IPS DF 6.9 (cell line): ENCODE measurements around the gene DSTYK.

Experiments
- DNase-seq: peaks from one replicate; pipeline ENCODE4 v3.0.0-alpha.2; 2013; ENCODE audit warnings: low read depth, low spot score
- H3K27ac ChIP-seq: one replicate; pipeline ENCODE4 v1.5.1; 2013; ENCODE audit warnings: low read length, control low read depth
- H3K27me3 ChIP-seq: 2 replicates; pipeline ENCODE4 v1.6.1; 2013; ENCODE audit warnings: mild to moderate bottlenecking, low read length; ENCODE audit not compliant: control insufficient read depth, insufficient read depth
- H3K36me3 ChIP-seq: 2 replicates; pipeline ENCODE4 v1.6.1; 2013; ENCODE audit warnings: low read length; ENCODE audit not compliant: control insufficient read depth, insufficient read depth
- H3K4me1 ChIP-seq: 2 replicates; pipeline ENCODE4 v1.6.1; 2013; ENCODE audit warnings: low read length; ENCODE audit not compliant: control insufficient read depth, insufficient read depth
- H3K4me3 ChIP-seq: 2 replicates; pipeline ENCODE4 v1.5.1; 2013; ENCODE audit warnings: mild to moderate bottlenecking, low read length
- H3K9me3 ChIP-seq: 2 replicates; pipeline ENCODE4 v1.6.1; 2013; ENCODE audit warnings: low read length, inconsistent platforms; ENCODE audit not compliant: control insufficient read depth, insufficient read depth
- WGBS: extraction: QIAGEN DNeasy Blood & Tissue Kit; methylation state at CpG from one replicate; pipeline ENCODE4 v1.1.7; 2013; ENCODE audit warnings: mixed read lengths, missing lambda C conversion rate; ENCODE audit not compliant: insufficient read length, insufficient coverage; 5-methylcytosine and 5-hydroxymethylcytosine counted together

The DSTYK gene

GRCh38 chr1:205230982-205231381 is 19.5 kb upstream of the DSTYK start:
- Histone ChIP-seq H3K9me3 (no peaks in the 10 kb centered on the region), H3K27me3 (no peaks in the 10 kb centered on the region; the same call in 1 of the 2 replicates), H3K4me3 (no peak overlapping the region), H3K36me3 (no peaks in the 10 kb centered on the region), H3K4me1 (peaks cover 3% of the 10 kb centered on the region; the same call in 1 of the 2 replicates), H3K27ac (no peak overlapping the region)
- no CpG with 5 or more reads among the region's 5 CpGs for WGBS
- no peak for DNase-seq

DNA sequence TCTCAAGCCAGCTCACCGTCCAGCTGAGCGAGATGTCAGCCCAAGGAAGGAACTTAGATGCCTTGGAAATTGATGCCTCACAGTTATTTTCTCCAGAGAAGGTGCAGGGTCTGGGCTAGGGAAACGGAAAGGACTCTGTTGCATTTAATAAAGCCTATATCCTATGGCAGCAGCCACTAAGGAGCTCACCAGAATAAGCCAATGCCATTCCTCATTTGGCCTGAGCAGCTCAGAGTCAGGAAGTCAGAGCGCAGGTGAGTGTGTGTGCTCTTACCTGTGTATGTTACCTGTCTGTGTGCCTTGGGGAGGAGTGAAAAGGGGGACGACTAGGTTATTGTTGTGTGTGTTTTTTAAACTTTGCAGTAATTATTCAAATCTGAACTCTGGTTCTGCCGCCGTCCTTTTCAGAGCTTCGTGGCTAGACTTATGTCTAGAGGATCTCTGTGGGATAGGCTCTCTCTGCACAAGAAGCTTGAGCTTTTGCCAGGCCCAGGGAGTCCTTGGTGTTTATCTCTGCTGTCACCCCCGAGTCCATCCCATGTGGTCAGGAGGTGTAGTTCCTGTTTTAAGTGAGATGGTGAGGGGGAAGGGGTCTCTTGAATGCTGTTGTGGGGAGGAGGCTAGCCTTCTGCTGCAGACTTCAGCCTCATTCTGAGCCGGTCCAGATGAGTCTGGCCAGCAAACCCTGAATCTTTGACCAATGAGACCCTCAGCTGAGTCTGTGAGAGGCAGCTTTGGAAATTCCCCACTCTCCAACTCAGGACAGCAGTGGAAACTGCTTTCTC is 18.6 kb upstream of the DSTYK start:
- no peaks in the 10 kb centered on the region; the same call in 1 of the 2 replicates for H3K27me3 ChIP-seq
- H3K4me1 ChIP-seq = peaks cover 3% of the 10 kb centered on the region; the same call in 1 of the 2 replicates
- H3K27ac ChIP-seq = no peak overlapping the region
- H3K36me3 ChIP-seq = no peaks in the 10 kb centered on the region
- H3K9me3 ChIP-seq = no peaks in the 10 kb centered on the region
- H3K4me3 ChIP-seq = no peak overlapping the region
- DNase-seq = no peak
- no CpG with 5 or more reads among the region's 10 CpGs for WGBS

DNA sequence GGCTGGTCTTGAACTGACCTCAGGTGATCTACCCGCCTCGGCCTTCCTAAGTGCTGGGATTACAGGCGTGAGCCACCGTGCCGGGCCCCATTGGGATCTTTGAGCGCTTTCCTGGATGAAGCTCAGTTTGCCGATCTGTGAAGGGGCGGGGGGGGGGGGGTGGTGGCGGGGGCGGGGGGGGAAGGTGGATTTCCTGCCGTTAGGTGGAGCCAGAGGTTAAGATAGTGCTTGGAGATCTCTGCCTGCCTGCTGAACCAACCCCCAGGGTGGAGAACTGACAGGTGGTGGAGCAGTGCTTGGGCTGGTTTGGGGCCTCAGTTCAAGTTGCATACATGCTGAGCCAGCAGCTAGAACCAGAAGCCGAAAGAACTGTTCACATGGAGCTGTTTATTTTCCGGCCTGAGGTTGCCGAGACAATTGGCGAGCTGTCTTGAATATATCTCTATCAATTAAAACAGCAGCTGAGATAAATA is 17.9 kb upstream of the DSTYK start:
- peaks cover 3% of the 10 kb centered on the region; the same call in 1 of the 2 replicates for H3K4me1 ChIP-seq
- H3K4me3 ChIP-seq = no peak overlapping the region; the same call in 1 of the 2 replicates
- H3K27me3 ChIP-seq = no peaks in the 10 kb centered on the region; the same call in 1 of the 2 replicates
- no peaks in the 10 kb centered on the region for H3K9me3 ChIP-seq
- no peak overlapping the region for H3K27ac ChIP-seq
- DNase-seq = no peak
- WGBS = no CpG with 5 or more reads among the region's 15 CpGs
- H3K36me3 ChIP-seq = no peaks in the 10 kb centered on the region

GRCh38 chr1:205228093-205228521 is 16.6 kb upstream of the DSTYK start:
- H3K36me3 ChIP-seq = no peaks in the 10 kb centered on the region
- H3K27ac ChIP-seq = no peak overlapping the region
- peaks cover 3% of the 10 kb centered on the region; the same call in 1 of the 2 replicates for H3K4me1 ChIP-seq
- H3K4me3 ChIP-seq = peak overlapping the region; percentile 49; the same call in 1 of the 2 replicates
- H3K9me3 ChIP-seq = no peaks in the 10 kb centered on the region
- WGBS = no CpG with 5 or more reads among the region's 27 CpGs
- no peak for DNase-seq
- H3K27me3 ChIP-seq = no peaks in the 10 kb centered on the region; the same call in 1 of the 2 replicates

- Histone ChIP-seq H3K4me1 (peaks cover 3% of the 10 kb centered on the region; the same call in 1 of the 2 replicates), H3K27me3 (no peaks in the 10 kb centered on the region; the same call in 1 of the 2 replicates), H3K4me3 (peak within 1 kb of the TSS; percentile 49; the same call in 1 of the 2 replicates), H3K36me3 (no peaks in the 10 kb centered on the region), H3K27ac (no peak within 1 kb of the TSS), H3K9me3 (no peaks in the 10 kb centered on the region)
- no CpG with 5 or more reads among the region's 44 CpGs for WGBS
- DNase-seq = peak; percentile 93
Observed at GRCh38 chr1:205227584-205228013, 16.1 kb upstream of the DSTYK start, which contains the start of gene TMCC2. TMCC2 (plus strand) TSS chr1:205227946; CDS start chr1:205228565, 619 bp downstream.

GRCh38 chr1:205226868-205227583 is 15.5 kb upstream of the DSTYK start:
- peaks cover 3% of the 10 kb centered on the region; the same call in 1 of the 2 replicates for H3K4me1 ChIP-seq
- H3K36me3 ChIP-seq = no peaks in the 10 kb centered on the region
- no peaks in the 10 kb centered on the region; the same call in 1 of the 2 replicates for H3K27me3 ChIP-seq
- peak overlapping the region; percentile 49; the same call in 1 of the 2 replicates for H3K4me3 ChIP-seq
- no CpG with 5 or more reads among the region's 8 CpGs for WGBS
- H3K9me3 ChIP-seq = no peaks in the 10 kb centered on the region
- DNase-seq = no peak
- H3K27ac ChIP-seq = no peak overlapping the region

GRCh38 chr1:205225901-205226765 is 14.6 kb upstream of the DSTYK start:
- Histone ChIP-seq H3K27me3 (no peaks in the 10 kb centered on the region; the same call in 1 of the 2 replicates), H3K4me3 (no peak overlapping the region), H3K36me3 (no peaks in the 10 kb centered on the region), H3K9me3 (no peaks in the 10 kb centered on the region), H3K27ac (no peak overlapping the region), H3K4me1 (peaks cover 3% of the 10 kb centered on the region; the same call in 1 of the 2 replicates)
- no peak for DNase-seq
- WGBS = 100% methylated on average over 1 of the region's 11 CpGs

DNA sequence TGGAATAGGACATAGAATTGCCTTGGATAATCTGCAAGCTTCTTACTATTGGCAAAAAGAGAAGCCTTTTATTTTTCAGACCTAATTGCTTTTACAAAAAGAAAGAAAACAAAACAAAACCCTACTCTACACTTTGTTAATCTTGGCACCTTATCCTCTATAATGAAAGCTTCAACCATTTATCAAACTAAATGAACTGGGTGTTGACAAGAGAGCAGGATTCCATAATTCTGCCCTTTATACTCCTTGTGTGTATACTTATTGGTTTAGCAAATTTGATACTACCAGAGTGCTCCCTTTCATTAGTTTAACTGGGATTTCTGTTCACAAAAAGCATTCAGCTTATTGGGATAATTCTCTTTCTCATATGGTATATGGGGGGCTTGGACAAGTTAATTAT is 13.2 kb upstream of the DSTYK start:
- no peaks in the 10 kb centered on the region for H3K36me3 ChIP-seq
- no peak for DNase-seq
- H3K27me3 ChIP-seq = no peaks in the 10 kb centered on the region; the same call in 1 of the 2 replicates
- H3K4me3 ChIP-seq = no peak overlapping the region
- H3K9me3 ChIP-seq = no peaks in the 10 kb centered on the region
- H3K4me1 ChIP-seq = peaks cover 3% of the 10 kb centered on the region; the same call in 1 of the 2 replicates
- H3K27ac ChIP-seq = no peak overlapping the region

- no CpG with 5 or more reads among the region's 2 CpGs for WGBS
- DNase-seq = no peak
- Histone ChIP-seq H3K4me3 (no peak overlapping the region), H3K4me1 (no peaks in the 10 kb centered on the region), H3K27ac (no peak overlapping the region), H3K27me3 (no peaks in the 10 kb centered on the region), H3K9me3 (no peaks in the 10 kb centered on the region), H3K36me3 (no peaks in the 10 kb centered on the region)
Observed at GRCh38 chr1:205220421-205220820, 8.9 kb upstream of the DSTYK start.
